ENCODE measurements around the gene S100A16. TPM values are rescaled to one million over a fixed set of nuclear protein-coding genes. Genes with fewer than 3 reads are reported as not detected.
"Not testable (repeated sequence)": the region's sequence is repeated elsewhere in the genome, so short reads cannot be mapped to it uniquely, and the experiment has no call there.

Gene S100A16
- total and polyA plus RNA-seq, 5 donors from 2014 or later, result not detected

- Mint-ChIP-seq H3K4me3 (no peak overlapping the region), H3K36me3 (peaks cover 41% of the 10 kb centered on the region), H3K4me1 (peaks cover 16 to 76% (median 48%) of the 10 kb centered on the region in 4 donors), H3K27me3 (no peaks in the 10 kb centered on the region), H3K9me3 (no peaks in the 10 kb centered on the region), H3K27ac (peak overlapping the region; percentile 2 to 79 (median 7))
- DNase-seq (no peak), ATAC-seq (ENCODE audit: low read depth in 2 of 2) (no peak)
- no peak overlapping the region for H3K27ac ChIP-seq (ENCODE audit: insufficient read depth, low read length, poor library complexity, severe bottlenecking)
- H3K27me3 ChIP-seq (ENCODE audit: control insufficient read depth, insufficient read depth, low read length), result no peaks in the 10 kb centered on the region
- peaks cover 14% of the 10 kb centered on the region for H3K4me1 ChIP-seq (ENCODE audit: control insufficient read depth, insufficient read depth, low read length, poor library complexity, severe bottlenecking)
- peaks cover 77% of the 10 kb centered on the region for H3K36me3 ChIP-seq (ENCODE audit: control insufficient read depth, insufficient read depth, low read length)
- no peak overlapping the region for H3K4me3 ChIP-seq (ENCODE audit: low read depth, low read length)
- no peaks in the 10 kb centered on the region for H3K9me3 ChIP-seq (ENCODE audit: control insufficient read depth in 2 of 2, low read length in 2 of 2)
Observed at GRCh38 chr1:153643816-153644215, 30.9 kb upstream of the S100A16 start.

- Histone ChIP-seq H3K4me3 (ENCODE audit: low read depth, low read length) (no peak overlapping the region), H3K4me1 (ENCODE audit: control insufficient read depth, insufficient read depth, low read length, poor library complexity, severe bottlenecking) (peaks cover 14% of the 10 kb centered on the region), H3K27ac (ENCODE audit: insufficient read depth, low read length, poor library complexity, severe bottlenecking) (no peak overlapping the region), H3K9me3 (ENCODE audit: control insufficient read depth in 2 of 2, low read length in 2 of 2) (no peaks in the 10 kb centered on the region), H3K36me3 (ENCODE audit: control insufficient read depth, insufficient read depth, low read length) (peaks cover 85% of the 10 kb centered on the region), H3K27me3 (ENCODE audit: control insufficient read depth, insufficient read depth, low read length) (no peaks in the 10 kb centered on the region)
- peak overlapping the region in 1 of 4 donors; percentile 13 for H3K4me3 Mint-ChIP-seq
- DNase-seq (no peak), ATAC-seq (ENCODE audit: low read depth in 2 of 2) (no peak)
- H3K27ac Mint-ChIP-seq, result peak overlapping the region in 1 of 3 donors; percentile 85
- H3K9me3 Mint-ChIP-seq, result no peaks in the 10 kb centered on the region
- no peaks in the 10 kb centered on the region for H3K27me3 Mint-ChIP-seq
- peaks cover 41% of the 10 kb centered on the region for H3K36me3 Mint-ChIP-seq
- peaks cover 16 to 77% (median 48%) of the 10 kb centered on the region in 4 donors for H3K4me1 Mint-ChIP-seq
Observed at GRCh38 chr1:153643100-153643499, 30.2 kb upstream of the S100A16 start.

GRCh38 chr1:153642161-153642560 lies 29.2 kb upstream of the S100A16 start:
- no peak for ATAC-seq (ENCODE audit: low read depth in 2 of 2)
- H3K27me3 Mint-ChIP-seq, result no peaks in the 10 kb centered on the region
- Histone ChIP-seq H3K36me3 (ENCODE audit: control insufficient read depth, insufficient read depth, low read length) (peaks cover 92% of the 10 kb centered on the region), H3K27ac (ENCODE audit: insufficient read depth, low read length, poor library complexity, severe bottlenecking) (no peak overlapping the region), H3K27me3 (ENCODE audit: control insufficient read depth, insufficient read depth, low read length) (no peaks in the 10 kb centered on the region), H3K9me3 (ENCODE audit: control insufficient read depth in 2 of 2, low read length in 2 of 2) (no peaks in the 10 kb centered on the region), H3K4me1 (ENCODE audit: control insufficient read depth, insufficient read depth, low read length, poor library complexity, severe bottlenecking) (peaks cover 14% of the 10 kb centered on the region), H3K4me3 (ENCODE audit: low read depth, low read length) (no peak overlapping the region)
- H3K27ac Mint-ChIP-seq, result peak overlapping the region; percentile 43 to 67 (median 54)
- no peaks in the 10 kb centered on the region for H3K9me3 Mint-ChIP-seq
- H3K4me3 Mint-ChIP-seq, result no peak overlapping the region
- peaks cover 46% of the 10 kb centered on the region for H3K36me3 Mint-ChIP-seq
- H3K4me1 Mint-ChIP-seq, result peaks cover 22 to 79% (median 49%) of the 10 kb centered on the region in 4 donors
- DNase-seq, result no peak

DNA sequence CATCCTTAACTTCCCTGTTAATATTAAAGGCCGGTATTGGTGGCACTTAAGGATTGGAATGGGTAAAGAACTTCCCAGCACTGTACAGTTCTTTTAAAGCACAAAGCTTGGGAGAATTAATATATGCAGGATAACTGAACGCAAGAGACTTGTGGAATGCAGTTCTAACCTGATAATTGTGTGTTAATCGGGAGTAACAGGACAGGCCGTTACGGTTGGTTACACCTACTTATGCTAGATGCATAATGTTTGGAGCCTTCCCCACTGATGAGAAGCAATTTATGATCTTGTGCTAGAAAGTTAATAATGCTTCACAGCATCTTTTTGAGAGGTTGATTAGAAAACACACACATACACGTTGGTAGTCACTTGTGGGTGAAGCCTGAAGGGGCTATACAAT lies 27.9 kb upstream of the S100A16 start:
- H3K27ac Mint-ChIP-seq, result peak overlapping the region in 1 of 3 donors; percentile 38
- H3K27me3 Mint-ChIP-seq, result no peaks in the 10 kb centered on the region
- Histone ChIP-seq H3K4me3 (ENCODE audit: low read depth, low read length) (peak overlapping the region; percentile 2), H3K27me3 (ENCODE audit: control insufficient read depth, insufficient read depth, low read length) (no peaks in the 10 kb centered on the region), H3K27ac (ENCODE audit: insufficient read depth, low read length, poor library complexity, severe bottlenecking) (no peak overlapping the region), H3K36me3 (ENCODE audit: control insufficient read depth, insufficient read depth, low read length) (peaks cover 96% of the 10 kb centered on the region), H3K4me1 (ENCODE audit: control insufficient read depth, insufficient read depth, low read length, poor library complexity, severe bottlenecking) (peaks cover 25% of the 10 kb centered on the region), H3K9me3 (ENCODE audit: control insufficient read depth in 2 of 2, low read length in 2 of 2) (no peaks in the 10 kb centered on the region)
- ATAC-seq (ENCODE audit: low read depth in 2 of 2), result no peak
- H3K36me3 Mint-ChIP-seq, result peaks cover 47% of the 10 kb centered on the region
- H3K4me3 Mint-ChIP-seq, result peak overlapping the region in 1 of 4 donors; percentile 23
- no peaks in the 10 kb centered on the region for H3K9me3 Mint-ChIP-seq
- peaks cover 24 to 79% (median 52%) of the 10 kb centered on the region in 4 donors for H3K4me1 Mint-ChIP-seq
- no peak for DNase-seq

DNA sequence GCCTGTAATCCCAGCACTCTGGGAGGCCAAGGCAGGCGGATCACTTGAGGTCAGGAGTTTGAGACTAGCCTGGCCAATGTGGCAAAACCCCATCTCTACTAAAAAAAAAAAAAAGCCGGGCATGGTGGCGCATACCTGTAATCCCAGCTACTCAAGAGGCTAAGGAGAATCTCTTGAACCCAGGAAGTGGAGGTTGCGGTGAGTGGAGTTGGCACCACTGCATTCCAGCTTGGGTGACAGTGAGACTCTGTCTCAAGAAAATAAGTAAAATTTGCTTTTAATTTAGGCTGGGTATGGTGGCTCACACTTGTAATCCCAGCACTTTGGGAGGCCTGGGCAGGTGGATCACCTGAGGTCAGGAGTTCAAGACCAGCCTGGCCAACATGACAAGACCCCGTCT lies 27.3 kb upstream of the S100A16 start:
- not testable (repeated sequence) for H3K27me3 Mint-ChIP-seq; DNase-seq; H3K9me3 ChIP-seq (ENCODE audit: control insufficient read depth in 2 of 2, low read length in 2 of 2); H3K9me3 Mint-ChIP-seq; H3K27me3 ChIP-seq (ENCODE audit: control insufficient read depth, insufficient read depth, low read length); H3K27ac ChIP-seq (ENCODE audit: insufficient read depth, low read length, poor library complexity, severe bottlenecking); H3K4me3 ChIP-seq (ENCODE audit: low read depth, low read length); ATAC-seq (ENCODE audit: low read depth in 2 of 2)
- peaks cover 28% of the 10 kb centered on the region for H3K4me1 ChIP-seq (ENCODE audit: control insufficient read depth, insufficient read depth, low read length, poor library complexity, severe bottlenecking)
- H3K36me3 ChIP-seq (ENCODE audit: control insufficient read depth, insufficient read depth, low read length), result peaks cover 91% of the 10 kb centered on the region
- Mint-ChIP-seq H3K4me3 (peak overlapping the region in 1 of 4 donors; percentile 47), H3K36me3 (peaks cover 41% of the 10 kb centered on the region), H3K4me1 (peaks cover 18 to 78% (median 48%) of the 10 kb centered on the region in 4 donors), H3K27ac (peak overlapping the region in 1 of 3 donors; percentile 38)

DNA sequence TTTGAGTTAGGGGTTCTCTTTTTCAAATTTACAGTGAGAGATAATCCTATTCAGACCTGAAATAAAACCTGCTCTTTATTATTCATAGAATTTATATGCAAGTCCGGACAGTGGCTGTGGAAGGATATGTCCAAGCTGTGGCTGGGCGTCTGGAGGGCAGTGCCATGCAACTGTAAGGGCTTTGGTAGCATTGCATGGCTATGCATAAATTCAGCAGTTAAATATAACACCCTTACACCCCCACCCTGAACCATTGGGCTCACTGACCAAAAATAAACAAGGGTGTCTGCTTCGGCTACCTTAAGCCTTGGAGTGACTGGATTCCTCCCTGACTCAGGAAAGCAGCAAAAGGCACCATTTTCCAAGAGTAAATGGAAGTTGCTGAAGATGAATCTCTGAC lies 26.3 kb upstream of the S100A16 start:
- H3K27me3 ChIP-seq (ENCODE audit: control insufficient read depth, insufficient read depth, low read length), result no peaks in the 10 kb centered on the region
- H3K4me1 Mint-ChIP-seq, result peaks cover 18 to 72% (median 43%) of the 10 kb centered on the region in 4 donors
- H3K4me3 Mint-ChIP-seq, result peak overlapping the region in 1 of 4 donors; percentile 47
- ATAC-seq (ENCODE audit: low read depth in 2 of 2) (no peak), DNase-seq (no peak)
- H3K36me3 ChIP-seq (ENCODE audit: control insufficient read depth, insufficient read depth, low read length), result peaks cover 82% of the 10 kb centered on the region
- peaks cover 37% of the 10 kb centered on the region for H3K36me3 Mint-ChIP-seq
- H3K4me1 ChIP-seq (ENCODE audit: control insufficient read depth, insufficient read depth, low read length, poor library complexity, severe bottlenecking), result peaks cover 29% of the 10 kb centered on the region
- H3K27ac ChIP-seq (ENCODE audit: insufficient read depth, low read length, poor library complexity, severe bottlenecking), result no peak overlapping the region
- no peak overlapping the region for H3K4me3 ChIP-seq (ENCODE audit: low read depth, low read length)
- H3K9me3 ChIP-seq (ENCODE audit: control insufficient read depth in 2 of 2, low read length in 2 of 2), result no peaks in the 10 kb centered on the region
- no peaks in the 10 kb centered on the region for H3K9me3 Mint-ChIP-seq
- peak overlapping the region in 1 of 3 donors; percentile 80 for H3K27ac Mint-ChIP-seq
- no peaks in the 10 kb centered on the region for H3K27me3 Mint-ChIP-seq

- Mint-ChIP-seq H3K4me1 (peaks cover 18 to 70% (median 43%) of the 10 kb centered on the region in 4 donors), H3K4me3 (peak overlapping the region in 2 of 4 donors; percentile 84 to 94), H3K9me3 (no peaks in the 10 kb centered on the region), H3K27me3 (peaks cover 6% of the 10 kb centered on the region), H3K36me3 (peaks cover 33% of the 10 kb centered on the region), H3K27ac (peak overlapping the region in 1 of 3 donors; percentile 9)
- peaks cover 72% of the 10 kb centered on the region for H3K36me3 ChIP-seq (ENCODE audit: control insufficient read depth, insufficient read depth, low read length)
- H3K4me1 ChIP-seq (ENCODE audit: control insufficient read depth, insufficient read depth, low read length, poor library complexity, severe bottlenecking), result peaks cover 25% of the 10 kb centered on the region
- H3K9me3 ChIP-seq (ENCODE audit: control insufficient read depth in 2 of 2, low read length in 2 of 2), result no peaks in the 10 kb centered on the region
- no peaks in the 10 kb centered on the region for H3K27me3 ChIP-seq (ENCODE audit: control insufficient read depth, insufficient read depth, low read length)
- H3K27ac ChIP-seq (ENCODE audit: insufficient read depth, low read length, poor library complexity, severe bottlenecking), result no peak overlapping the region
- DNase-seq, result no peak
- H3K4me3 ChIP-seq (ENCODE audit: low read depth, low read length), result no peak overlapping the region
- ATAC-seq (ENCODE audit: low read depth in 2 of 2), result no peak
Observed at GRCh38 chr1:153638261-153638660, 25.3 kb upstream of the S100A16 start.

GRCh38 chr1:153636312-153636711 lies 23.4 kb upstream of the S100A16 start:
- no peak for ATAC-seq (ENCODE audit: low read depth in 2 of 2)
- peak overlapping the region; percentile 94 to 100 (median 98) for H3K4me3 Mint-ChIP-seq
- H3K27ac Mint-ChIP-seq, result peak overlapping the region in 2 of 3 donors; percentile 86 to 100

More at GRCh38 chr1:153636312-153636711, 23.4 kb upstream of the S100A16 start:
- peaks cover 18 to 60% (median 38%) of the 10 kb centered on the region in 4 donors for H3K4me1 Mint-ChIP-seq
- Histone ChIP-seq H3K4me1 (ENCODE audit: control insufficient read depth, insufficient read depth, low read length, poor library complexity, severe bottlenecking) (peaks cover 19% of the 10 kb centered on the region), H3K27ac (ENCODE audit: insufficient read depth, low read length, poor library complexity, severe bottlenecking) (peak overlapping the region; percentile 100), H3K27me3 (ENCODE audit: control insufficient read depth, insufficient read depth, low read length) (no peaks in the 10 kb centered on the region), H3K9me3 (ENCODE audit: control insufficient read depth in 2 of 2, low read length in 2 of 2) (no peaks in the 10 kb centered on the region), H3K36me3 (ENCODE audit: control insufficient read depth, insufficient read depth, low read length) (peaks cover 53% of the 10 kb centered on the region), H3K4me3 (ENCODE audit: low read depth, low read length) (no peak overlapping the region)
- H3K27me3 Mint-ChIP-seq, result peaks cover 6% of the 10 kb centered on the region
- no peaks in the 10 kb centered on the region for H3K9me3 Mint-ChIP-seq
- H3K36me3 Mint-ChIP-seq, result peaks cover 21% of the 10 kb centered on the region
- DNase-seq, result no peak

Data from CD4-positive, CD25-positive, alpha-beta regulatory T cell (primary cell).